ENCODE results near the gene MAST1.

DNA sequence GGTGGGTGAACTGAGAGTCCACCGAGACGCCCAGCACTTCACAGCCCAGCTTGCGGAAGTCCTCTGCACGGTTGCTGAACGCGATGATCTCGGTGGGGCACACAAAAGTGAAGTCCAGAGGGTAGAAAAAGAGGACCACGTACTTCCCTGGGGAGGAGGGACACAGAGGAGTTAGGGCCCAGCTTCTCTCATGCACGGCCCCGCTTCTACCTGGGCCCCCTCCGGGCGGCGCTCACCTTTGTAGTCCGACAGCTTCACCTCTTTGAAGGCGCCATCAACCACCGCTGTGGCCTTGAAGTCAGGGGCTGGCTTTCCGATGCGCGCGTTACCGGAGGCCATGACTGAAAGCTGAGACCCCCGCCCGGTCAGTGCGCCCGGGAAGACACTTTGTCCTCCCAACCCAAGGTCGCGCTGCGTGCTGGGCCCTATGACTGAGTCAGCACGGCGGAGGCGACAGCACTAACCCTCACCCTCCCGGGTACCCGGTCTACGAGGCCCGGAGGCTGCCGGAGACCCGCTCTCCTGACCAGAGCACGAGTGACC lies 37.3 kb upstream of the MAST1 start:
- TF ChIP-seq EZH2 (IDR thresholded peaks at IDR 0.05) (no peak), POLR2AphosphoS5 (IDR thresholded peaks at IDR 0.05; ENCODE audit: borderline replicate concordance, low read depth, low read length) (no peak), FOXP2 (optimal IDR thresholded peaks at IDR 0.05; ENCODE audit: control extremely low read depth, extremely low read length, insufficient read depth) (no peak)
